ENCODE data around the gene CTNND2.
"Not testable (repeated sequence)": the region's sequence is repeated elsewhere in the genome, so short reads cannot be mapped to it uniquely, and the experiment has no call there.

The CTNND2 gene

GRCh38 chr5:11455505-11455904 lies 448.7 kb downstream of the CTNND2 start:
- DNase-seq (ENCODE audit: low spot score): no peak

- no peak for DNase-seq (ENCODE audit: low spot score)
These were observed 451.4 kb downstream of the CTNND2 start for GRCh38 chr5:11452852-11453251.

GRCh38 chr5:11449966-11450365 lies 454.3 kb downstream of the CTNND2 start:
- no peak for DNase-seq (ENCODE audit: low spot score)

- DNase-seq (ENCODE audit: low spot score): no peak
These were observed 455.0 kb downstream of the CTNND2 start for GRCh38 chr5:11449217-11449616.

GRCh38 chr5:11443831-11444230 lies 460.4 kb downstream of the CTNND2 start:
- DNase-seq (ENCODE audit: low spot score): no peak

- no peak for DNase-seq (ENCODE audit: low spot score)
These were observed 472.1 kb downstream of the CTNND2 start for GRCh38 chr5:11432116-11432515.

GRCh38 chr5:11429254-11429653 lies 475.0 kb downstream of the CTNND2 start:
- no peak for DNase-seq (ENCODE audit: low spot score)

- no peak for DNase-seq (ENCODE audit: low spot score)
These were observed 476.7 kb downstream of the CTNND2 start for GRCh38 chr5:11427569-11427968.

GRCh38 chr5:11426442-11426841 lies 477.8 kb downstream of the CTNND2 start:
- no peak for DNase-seq (ENCODE audit: low spot score)

- no peak for DNase-seq (ENCODE audit: low spot score)
These were observed 481.9 kb downstream of the CTNND2 start for GRCh38 chr5:11422342-11422741.

GRCh38 chr5:11420969-11421368 lies 483.3 kb downstream of the CTNND2 start:
- DNase-seq (ENCODE audit: low spot score): no peak

- DNase-seq (ENCODE audit: low spot score): peak; percentile 16
These were observed 488.5 kb downstream of the CTNND2 start for GRCh38 chr5:11415751-11416150.

- DNase-seq (ENCODE audit: low spot score): not testable (repeated sequence)
These were observed 489.5 kb downstream of the CTNND2 start for GRCh38 chr5:11414732-11415131.

GRCh38 chr5:11411621-11412020 lies 492.6 kb downstream of the CTNND2 start:
- DNase-seq (ENCODE audit: low spot score): no peak

- no peak for DNase-seq (ENCODE audit: low spot score)
These were observed 496.6 kb downstream of the CTNND2 start for GRCh38 chr5:11407556-11408145.

GRCh38 chr5:11400316-11400715 lies 503.9 kb downstream of the CTNND2 start:
- DNase-seq (ENCODE audit: low spot score): no peak

GRCh38 chr5:11398728-11399127 lies 505.5 kb downstream of the CTNND2 start:
- DNase-seq (ENCODE audit: low spot score): no peak

GRCh38 chr5:11397549-11397948 lies 506.7 kb downstream of the CTNND2 start:
- DNase-seq (ENCODE audit: low spot score): no peak

GRCh38 chr5:11396917-11397316 lies 507.3 kb downstream of the CTNND2 start:
- DNase-seq (ENCODE audit: low spot score): no peak

- DNase-seq (ENCODE audit: low spot score): no peak
These were observed 509.3 kb downstream of the CTNND2 start for GRCh38 chr5:11394933-11395332.

GRCh38 chr5:11390291-11390767 lies 513.9 kb downstream of the CTNND2 start:
- DNase-seq (ENCODE audit: low spot score): no peak

GRCh38 chr5:11387382-11387781 lies 516.9 kb downstream of the CTNND2 start:
- no peak for DNase-seq (ENCODE audit: low spot score)

GRCh38 chr5:11386398-11386797 lies 517.8 kb downstream of the CTNND2 start:
- no peak for DNase-seq (ENCODE audit: low spot score)

- DNase-seq (ENCODE audit: low spot score): peak; percentile 53
These were observed 518.3 kb downstream of the CTNND2 start for GRCh38 chr5:11385901-11386293.

Measured in iPS-NIHi11 (cell line).